Karpas-422 (cell line): Measurements from ENCODE around the gene FAM9C. TPM values are rescaled to one million over a fixed set of nuclear protein-coding genes. Genes with fewer than 3 reads are reported as not detected.
"Not testable (repeated sequence)": the region's sequence is repeated elsewhere in the genome, so short reads cannot be mapped to it uniquely, and the experiment has no call there.

Experiments used
- DNase-seq: peaks from one replicate; pipeline ENCODE4 v3.0.0-alpha.2; 2015
- H2AFZ ChIP-seq: fragments of 200-600 bp; sonication (generic); 2 replicates; pipeline ENCODE4 v1.6.1; 2014; ENCODE audit warnings: antibody characterized with exemption, low read length, mixed read lengths
- H3K27ac ChIP-seq: fragments of 200-600 bp; sonication (generic); 2 replicates; pipeline ENCODE4 v1.5.1; 2014; ENCODE audit warnings: mild to moderate bottlenecking, low read length, moderate library complexity
- H3K27me3 ChIP-seq: fragments of 200-600 bp; sonication (generic); 2 replicates; pipeline ENCODE4 v1.6.1; 2014; ENCODE audit warnings: low read length, mixed read lengths
- H3K36me3 ChIP-seq: fragments of 200-600 bp; sonication (generic); 2 replicates; pipeline ENCODE4 v1.6.1; 2014; ENCODE audit warnings: low read length, mixed read lengths; ENCODE audit not compliant: insufficient read depth
- H3K4me1 ChIP-seq: fragments of 200-600 bp; sonication (generic); 2 replicates; pipeline ENCODE4 v1.6.1; 2014; ENCODE audit warnings: mild to moderate bottlenecking, low read length, mixed read lengths
- H3K4me2 ChIP-seq: fragments of 200-600 bp; sonication (generic); 2 replicates; pipeline ENCODE4 v1.6.1; 2014; ENCODE audit warnings: low read length, low read depth, mild to moderate bottlenecking; ENCODE audit not compliant: poor library complexity, severe bottlenecking
- H3K4me3 ChIP-seq: fragments of 200-600 bp; sonication (generic); 2 replicates; pipeline ENCODE4 v1.5.1; 2014; ENCODE audit warnings: mild to moderate bottlenecking, antibody characterized with exemption, low read length, mixed read lengths
- H3K79me2 ChIP-seq: fragments of 200-600 bp; sonication (generic); 2 replicates; pipeline ENCODE4 v1.6.1; 2014; ENCODE audit warnings: mild to moderate bottlenecking, low read length, mixed read lengths
- H3K9ac ChIP-seq: fragments of 200-600 bp; sonication (generic); 2 replicates; pipeline ENCODE4 v1.6.0; 2014; ENCODE audit warnings: low read length
- H3K9me2 ChIP-seq: fragments of 200-600 bp; sonication (generic), shearing (Covaris generic); replicated peaks from 2 replicates; pipeline ENCODE4 v1.6.0; 2014; ENCODE audit warnings: mild to moderate bottlenecking, low read length, moderate library complexity; ENCODE audit not compliant: insufficient read depth
- H3K9me3 ChIP-seq: fragments of 300-700, 200-600 bp; sonication (generic); 2 replicates; pipeline ENCODE4 v1.6.1; 2014; ENCODE audit warnings: low read length, mixed read lengths
- H4K20me1 ChIP-seq: fragments of 200-600 bp; sonication (generic); 2 replicates; pipeline ENCODE4 v1.6.1; 2014; ENCODE audit warnings: mild to moderate bottlenecking, antibody characterized with exemption, low read length, low read depth; ENCODE audit not compliant: insufficient read depth
- total RNA-seq: library from RNA; depleted of rRNA; stranded (reverse); fragments of >200 nt; shearing (Covaris generic); gene quantifications from 2 replicates; pipeline ENCODE4 v1.2.3, GENCODE V29; 2014; ENCODE audit warnings: low replicate concordance

Gene FAM9C
- total RNA-seq, 1 experiment from 2014 or later, result not detected

DNA sequence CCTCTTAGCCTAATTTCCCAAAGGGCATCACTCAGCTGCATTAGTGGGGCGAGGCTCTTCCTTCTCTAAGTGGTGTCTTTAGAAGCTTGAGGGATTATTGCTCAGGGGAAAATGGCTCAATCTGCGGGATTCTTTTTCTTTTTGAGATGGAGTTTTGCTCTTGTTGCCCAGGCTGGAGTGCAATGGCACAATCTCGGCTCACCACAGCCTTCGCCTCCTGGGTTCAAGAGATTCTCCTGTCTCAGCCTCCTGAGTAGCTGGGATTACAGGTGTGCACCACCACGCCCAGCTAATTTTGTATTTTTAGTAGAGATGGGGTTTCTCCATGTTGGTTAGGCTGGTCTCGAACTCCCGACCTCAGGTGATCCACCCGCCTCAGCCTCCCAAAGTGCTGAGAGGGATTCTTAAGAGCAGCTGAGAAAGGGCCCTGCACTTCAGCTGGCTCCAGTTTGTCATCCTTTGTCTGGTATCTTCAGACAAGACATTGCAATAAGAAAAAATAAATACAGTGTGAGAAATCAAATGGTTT lies 42.4 kb upstream of the FAM9C start:
- not testable (repeated sequence) for H3K36me3 ChIP-seq, H3K9me3 ChIP-seq, H3K4me2 ChIP-seq, H3K4me3 ChIP-seq, H3K79me2 ChIP-seq, H3K9ac ChIP-seq, DNase-seq, H3K9me2 ChIP-seq, H3K4me1 ChIP-seq, H3K27me3 ChIP-seq, H2AFZ ChIP-seq, H3K27ac ChIP-seq, H4K20me1 ChIP-seq

DNA sequence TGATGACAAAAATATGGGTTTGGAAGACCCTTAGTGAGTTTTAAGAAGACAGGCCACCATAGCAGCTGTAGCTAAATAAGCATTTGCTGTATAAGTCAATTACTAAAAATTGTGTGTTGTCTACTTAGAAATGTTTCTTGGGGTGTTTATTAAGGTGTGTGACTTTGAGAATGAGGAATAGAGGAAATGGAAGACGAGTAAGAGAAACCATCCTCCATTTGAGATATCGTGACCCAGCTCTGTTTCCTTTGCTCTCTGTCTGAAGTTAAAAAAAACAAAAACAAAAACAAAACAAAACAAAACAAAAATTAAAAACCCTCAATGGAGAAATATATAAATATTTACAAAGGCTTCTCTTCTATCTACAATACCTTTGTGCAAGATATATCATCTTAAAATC lies 41.7 kb upstream of the FAM9C start:
- Histone ChIP-seq H3K9me2 (no peaks in the 10 kb centered on the region), H2AFZ (no peak overlapping the region), H3K4me3 (no peak overlapping the region), H3K9me3 (no peaks in the 10 kb centered on the region), H3K27ac (no peak overlapping the region), H3K27me3 (no peaks in the 10 kb centered on the region), H3K36me3 (no peaks in the 10 kb centered on the region), H3K9ac (no peak overlapping the region), H3K79me2 (no peaks in the 10 kb centered on the region), H3K4me1 (peaks cover 13% of the 10 kb centered on the region), H4K20me1 (no peaks in the 10 kb centered on the region), H3K4me2 (no peak overlapping the region)
- no peak for DNase-seq

DNA sequence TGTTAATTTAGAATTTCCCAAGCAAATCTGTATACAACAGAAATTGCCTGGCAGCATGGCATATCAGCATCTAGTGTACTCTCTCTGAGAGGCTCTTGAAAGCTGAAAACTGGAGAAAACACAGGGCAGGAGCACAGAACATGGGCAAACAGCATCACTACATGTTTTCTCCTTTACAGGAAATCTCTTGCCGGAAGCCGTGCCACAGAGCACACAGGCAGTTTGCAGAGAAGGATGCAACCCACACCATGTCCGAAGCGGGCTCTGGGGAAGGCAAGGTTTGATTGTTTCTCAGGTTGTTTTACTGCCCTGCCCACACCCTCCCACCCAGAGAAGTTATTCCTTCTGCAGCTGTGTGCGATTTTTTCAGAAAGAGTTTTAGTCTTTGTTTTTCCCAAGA lies 41.1 kb upstream of the FAM9C start:
- H3K79me2 ChIP-seq, result no peaks in the 10 kb centered on the region
- H3K4me1 ChIP-seq, result peaks cover 16% of the 10 kb centered on the region
- H2AFZ ChIP-seq, result no peak overlapping the region
- no peak for DNase-seq
- H3K27ac ChIP-seq, result no peak overlapping the region
- no peaks in the 10 kb centered on the region for H3K9me3 ChIP-seq
- no peak overlapping the region for H3K4me3 ChIP-seq
- no peak overlapping the region for H3K4me2 ChIP-seq
- H3K9ac ChIP-seq, result no peak overlapping the region
- H3K36me3 ChIP-seq, result no peaks in the 10 kb centered on the region
- H3K27me3 ChIP-seq, result no peaks in the 10 kb centered on the region
- no peaks in the 10 kb centered on the region for H3K9me2 ChIP-seq
- no peaks in the 10 kb centered on the region for H4K20me1 ChIP-seq

DNA sequence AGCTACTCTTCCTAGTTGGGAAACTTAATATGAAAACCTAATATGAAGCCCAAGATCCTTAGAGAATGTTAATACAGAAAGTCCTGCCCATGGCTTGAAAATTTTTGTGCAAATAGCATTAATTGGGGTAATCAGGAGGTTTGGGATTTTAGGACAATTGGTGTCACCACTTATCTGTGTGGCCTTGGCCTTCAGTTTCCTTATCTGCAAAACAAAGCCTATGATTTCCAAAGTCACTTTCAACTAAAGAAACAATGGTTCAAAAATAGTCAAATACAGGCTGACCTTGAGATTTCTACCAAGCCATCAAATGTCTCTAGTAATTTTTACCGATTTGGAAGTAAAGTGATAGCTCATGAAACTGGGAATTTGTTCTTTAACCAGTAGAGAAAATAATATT lies 40.2 kb upstream of the FAM9C start:
- peaks cover 19% of the 10 kb centered on the region for H3K4me1 ChIP-seq
- H3K9me2 ChIP-seq, result no peaks in the 10 kb centered on the region
- no peaks in the 10 kb centered on the region for H4K20me1 ChIP-seq
- H3K9ac ChIP-seq, result no peak overlapping the region
- no peaks in the 10 kb centered on the region for H3K9me3 ChIP-seq
- no peaks in the 10 kb centered on the region for H3K79me2 ChIP-seq
- no peaks in the 10 kb centered on the region for H3K27me3 ChIP-seq
- no peak overlapping the region for H2AFZ ChIP-seq
- no peak for DNase-seq
- H3K4me3 ChIP-seq, result no peak overlapping the region
- no peak overlapping the region for H3K27ac ChIP-seq
- no peak overlapping the region for H3K4me2 ChIP-seq
- no peaks in the 10 kb centered on the region for H3K36me3 ChIP-seq

DNA sequence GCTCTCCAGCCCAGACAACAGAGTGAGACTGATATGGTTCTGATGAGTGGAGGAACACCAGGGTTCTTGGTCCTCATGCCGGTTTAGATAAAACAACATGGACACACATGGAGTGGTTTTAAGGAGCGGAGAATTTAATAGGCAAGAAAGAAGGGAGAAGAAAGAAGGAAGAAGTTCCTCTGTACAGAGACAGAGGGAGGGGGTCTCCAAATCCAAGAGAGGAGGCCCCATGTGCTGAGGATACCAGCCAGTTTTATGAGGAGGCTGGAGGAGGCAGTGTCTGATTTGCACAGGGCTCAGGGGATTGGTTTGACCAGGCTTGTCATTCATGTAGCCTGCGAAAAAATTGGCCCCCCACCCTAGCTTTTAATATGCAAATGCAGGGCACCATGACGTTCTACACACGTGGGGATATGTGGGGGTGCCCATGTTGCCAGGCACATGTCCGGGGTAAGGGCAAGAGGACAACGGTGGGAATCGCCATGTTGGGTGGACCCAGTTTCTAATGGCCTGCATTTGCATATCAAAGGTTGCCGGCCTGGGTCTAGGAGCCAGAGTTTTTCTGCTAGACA lies 39.4 kb upstream of the FAM9C start:
- not testable (repeated sequence) for H3K27ac ChIP-seq, DNase-seq, H3K4me3 ChIP-seq, H3K4me2 ChIP-seq, H3K27me3 ChIP-seq, H3K9me2 ChIP-seq, H3K9me3 ChIP-seq, H4K20me1 ChIP-seq, H3K36me3 ChIP-seq, H2AFZ ChIP-seq, H3K9ac ChIP-seq, H3K79me2 ChIP-seq
- peaks cover 19% of the 10 kb centered on the region for H3K4me1 ChIP-seq

DNA sequence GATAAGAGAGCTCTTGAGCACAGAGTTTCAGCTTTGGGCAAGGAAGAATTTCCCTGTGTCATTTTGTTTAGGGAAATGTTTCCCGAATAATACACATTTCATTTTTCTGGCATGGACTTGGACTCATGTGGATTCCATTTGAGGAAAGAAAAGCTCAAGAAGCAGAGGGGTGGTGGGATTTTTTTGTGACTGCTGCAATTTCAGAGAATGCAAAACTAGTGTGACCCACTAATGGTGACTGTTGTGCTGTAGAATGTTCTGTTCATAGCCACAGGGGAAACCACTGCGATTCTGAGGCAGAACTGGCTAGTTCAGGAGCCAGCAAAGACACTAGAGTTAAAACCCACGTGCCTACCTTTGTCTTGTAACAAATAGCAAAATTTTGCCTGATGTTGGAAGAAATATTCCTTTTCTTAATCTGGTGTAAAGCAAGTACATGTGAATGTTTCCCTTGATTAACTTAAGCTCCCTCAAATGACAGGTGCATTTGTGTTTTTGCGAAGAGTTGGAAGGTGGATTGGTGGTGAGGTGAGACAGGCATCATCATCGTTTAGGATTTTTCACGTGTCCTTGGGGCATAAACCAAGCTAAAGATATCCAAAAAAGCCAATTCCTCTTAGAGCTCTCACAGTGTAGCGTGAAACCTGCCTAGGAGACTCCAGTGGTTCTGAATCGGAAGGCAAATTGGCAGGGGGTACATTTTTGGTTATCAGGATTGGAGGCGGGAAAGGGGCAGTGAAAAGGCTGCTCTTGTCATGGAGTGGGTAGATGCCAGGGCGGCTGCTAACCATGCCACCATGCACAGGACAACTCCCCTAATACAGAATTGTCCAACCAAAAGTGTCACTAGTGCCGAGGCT lies 38.0 kb upstream of the FAM9C start:
- Histone ChIP-seq H3K27ac (no peak overlapping the region), H3K9ac (no peak overlapping the region), H3K27me3 (no peaks in the 10 kb centered on the region), H2AFZ (no peak overlapping the region), H3K4me2 (no peak overlapping the region), H3K79me2 (no peaks in the 10 kb centered on the region), H3K9me2 (no peaks in the 10 kb centered on the region), H3K36me3 (no peaks in the 10 kb centered on the region), H3K4me1 (peaks cover 19% of the 10 kb centered on the region), H4K20me1 (no peaks in the 10 kb centered on the region), H3K4me3 (no peak overlapping the region), H3K9me3 (no peaks in the 10 kb centered on the region)
- DNase-seq, result no peak

DNA sequence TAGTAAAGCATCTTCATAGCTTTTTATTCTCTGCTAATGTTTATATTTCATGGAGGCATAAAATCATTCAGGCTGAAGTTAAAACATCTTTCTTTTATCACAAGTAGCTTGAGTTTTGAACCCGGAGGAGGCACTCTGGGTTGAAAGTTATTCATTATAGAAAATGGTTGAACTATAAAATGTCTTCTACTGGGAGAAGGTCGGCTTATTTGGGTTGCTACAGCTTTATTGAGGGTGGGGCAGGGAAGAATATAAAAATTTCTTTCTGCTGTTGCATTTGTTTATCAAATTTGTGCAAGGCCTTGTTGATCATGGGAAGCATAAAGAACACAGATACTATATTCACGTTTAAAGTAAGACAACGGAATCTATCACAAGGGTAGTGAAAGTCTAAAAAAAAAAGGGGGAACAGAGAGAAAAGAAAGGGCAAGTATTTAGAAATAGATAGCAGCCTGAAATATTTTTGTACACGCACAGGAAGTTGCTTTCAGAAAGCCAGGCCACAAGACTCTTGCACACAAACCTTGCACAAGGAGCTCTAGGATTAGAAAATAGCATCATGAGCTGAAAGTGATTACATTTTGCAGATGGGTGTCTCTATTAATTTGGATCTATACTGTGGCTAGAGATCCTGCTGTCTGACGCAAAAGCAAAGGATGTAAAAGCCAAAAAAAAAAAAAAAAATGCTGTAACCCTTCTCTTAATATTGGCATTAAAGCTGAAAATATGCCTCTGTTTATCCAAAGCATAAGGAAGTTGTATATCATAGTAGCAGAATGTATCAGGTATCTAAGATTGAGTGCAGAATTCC lies 37.2 kb upstream of the FAM9C start:
- peak; percentile 59 for DNase-seq
- H3K9me2 ChIP-seq, result no peaks in the 10 kb centered on the region
- no peak overlapping the region for H3K27ac ChIP-seq
- no peaks in the 10 kb centered on the region for H3K79me2 ChIP-seq
- H3K9ac ChIP-seq, result no peak overlapping the region
- no peaks in the 10 kb centered on the region for H3K9me3 ChIP-seq
- peak overlapping the region; percentile 2 for H3K4me2 ChIP-seq
- no peaks in the 10 kb centered on the region for H4K20me1 ChIP-seq
- H3K4me3 ChIP-seq, result no peak overlapping the region
- no peaks in the 10 kb centered on the region for H3K36me3 ChIP-seq
- H3K4me1 ChIP-seq, result peaks cover 22% of the 10 kb centered on the region
- H2AFZ ChIP-seq, result peak overlapping the region; percentile 41; the same call in 1 of the 2 replicates
- H3K27me3 ChIP-seq, result no peaks in the 10 kb centered on the region
